GM21737 (cell line): ENCODE data around the gene TWSG1.
"Not testable (repeated sequence)": the region's sequence is repeated elsewhere in the genome, so short reads cannot be mapped to it uniquely, and the experiment has no call there.

Experiments
- ATAC-seq: cut with Tn5 transposase; IDR thresholded peaks from one replicate; pipeline ENCODE4 v1.9.1; 2021; ENCODE audit warnings: mild to moderate bottlenecking, moderate library complexity; ENCODE audit not compliant: unreplicated experiment

TWSG1 gene

GRCh38 chr18:9386879-9387278 lies 52.3 kb downstream of the TWSG1 start:
- no peak for ATAC-seq

- no peak for ATAC-seq
Observed at GRCh38 chr18:9387891-9388290, 53.3 kb downstream of the TWSG1 start.

GRCh38 chr18:9389706-9390105 lies 55.1 kb downstream of the TWSG1 start:
- no peak for ATAC-seq

- ATAC-seq: no peak
Observed at GRCh38 chr18:9392726-9393125, 58.2 kb downstream of the TWSG1 start.

GRCh38 chr18:9394046-9394445 lies 59.5 kb downstream of the TWSG1 start:
- ATAC-seq: no peak

GRCh38 chr18:9400197-9400596 lies 65.6 kb downstream of the TWSG1 start:
- no peak for ATAC-seq

GRCh38 chr18:9401176-9401575 lies 66.6 kb downstream of the TWSG1 start:
- no peak for ATAC-seq

GRCh38 chr18:9402358-9403007 lies 67.9 kb downstream of the TWSG1 start:
- ATAC-seq: not testable (repeated sequence)

GRCh38 chr18:9403795-9404564 lies 69.4 kb downstream of the TWSG1 start:
- ATAC-seq: no peak

- ATAC-seq: no peak
Observed at GRCh38 chr18:9404565-9405060, 70.0 kb downstream of the TWSG1 start.

GRCh38 chr18:9405130-9405529 lies 70.6 kb downstream of the TWSG1 start:
- ATAC-seq: no peak

- no peak for ATAC-seq
Observed at GRCh38 chr18:9405977-9406376, 71.4 kb downstream of the TWSG1 start.

GRCh38 chr18:9410515-9410914 lies 75.9 kb downstream of the TWSG1 start:
- ATAC-seq: no peak

GRCh38 chr18:9413576-9413975 lies 79.0 kb downstream of the TWSG1 start:
- ATAC-seq: no peak

GRCh38 chr18:9416563-9417072 lies 82.0 kb downstream of the TWSG1 start:
- ATAC-seq: no peak

- no peak for ATAC-seq
Observed at GRCh38 chr18:9417073-9417851, 82.7 kb downstream of the TWSG1 start.

GRCh38 chr18:9418047-9418690 lies 83.6 kb downstream of the TWSG1 start:
- ATAC-seq: no peak

- ATAC-seq: no peak
Observed at GRCh38 chr18:9419956-9420631, 85.5 kb downstream of the TWSG1 start.

GRCh38 chr18:9421096-9421900 lies 86.7 kb downstream of the TWSG1 start:
- ATAC-seq: no peak
